Measurements from ENCODE around the gene AMPD2.

- no peak for TF ChIP-seq JUN (IDR thresholded peaks at IDR 0.05)
- no peak for TF ChIP-seq ZFP36 (IDR thresholded peaks at IDR 0.05; ENCODE audit: borderline replicate concordance, partially characterized antibody)
- TF ChIP-seq CTCF (IDR thresholded peaks at IDR 0.05) = no peak
Observed at GRCh38 chr1:109639063-109639840, 19.6 kb downstream of the AMPD2 start.
